HG03378 (cell line): Measurements from ENCODE around the gene TOMM20.
"Not testable (repeated sequence)": the region's sequence is repeated elsewhere in the genome, so short reads cannot be mapped to it uniquely, and the experiment has no call there.

Experiments used
- ATAC-seq: cut with Tn5 transposase; IDR thresholded peaks from one replicate; pipeline ENCODE4 v1.9.1; 2021; ENCODE audit warnings: mild to moderate bottlenecking, moderate library complexity; ENCODE audit not compliant: unreplicated experiment

TOMM20 gene

DNA sequence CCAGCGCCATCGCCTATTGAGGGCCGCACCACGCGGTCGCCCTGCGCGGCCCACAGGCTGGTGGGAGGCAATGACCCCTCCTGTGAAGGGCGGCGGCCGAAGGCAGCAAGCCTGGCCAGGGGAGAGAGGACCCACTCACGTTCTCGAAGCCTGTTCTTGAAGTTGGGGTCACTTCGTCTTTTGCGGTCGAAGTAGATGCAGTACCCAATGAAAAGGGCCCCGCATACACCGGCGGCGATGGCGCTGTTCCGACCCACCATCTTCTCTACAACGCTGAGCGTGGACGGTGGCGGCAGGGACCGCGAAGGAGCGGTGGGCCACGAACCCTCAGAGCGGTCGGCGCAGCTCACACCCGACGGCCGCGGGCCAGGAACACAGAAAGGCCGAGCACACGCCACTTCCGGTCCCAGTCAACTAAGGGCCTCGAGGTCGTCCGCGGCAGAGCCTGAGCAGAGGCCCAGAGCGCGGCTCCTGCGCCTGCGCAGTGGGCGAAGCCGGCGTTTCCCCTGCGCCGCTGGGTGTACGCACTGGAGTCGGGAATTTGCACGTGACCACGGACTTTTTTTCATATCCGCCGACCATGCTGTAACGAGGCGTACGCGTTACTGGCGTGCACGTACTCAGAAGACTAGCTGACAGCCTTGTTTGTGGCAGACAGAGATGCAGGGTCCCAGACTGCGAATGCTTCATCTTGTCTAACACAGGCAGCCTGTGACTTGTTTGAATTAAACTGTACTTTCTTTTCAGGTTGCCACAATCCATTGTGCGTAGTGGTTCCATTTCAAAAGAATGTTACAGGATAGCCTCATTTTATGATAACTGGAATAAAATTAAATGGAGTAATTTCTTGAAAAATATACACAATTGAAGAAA, at the start of gene TOMM20:
Gene TOMM20 (minus strand): TSS at position 382 of the 873 bp plus-strand sequence. CDS start 122 bp downstream, at position 260.
- ATAC-seq = peak; percentile 85

DNA sequence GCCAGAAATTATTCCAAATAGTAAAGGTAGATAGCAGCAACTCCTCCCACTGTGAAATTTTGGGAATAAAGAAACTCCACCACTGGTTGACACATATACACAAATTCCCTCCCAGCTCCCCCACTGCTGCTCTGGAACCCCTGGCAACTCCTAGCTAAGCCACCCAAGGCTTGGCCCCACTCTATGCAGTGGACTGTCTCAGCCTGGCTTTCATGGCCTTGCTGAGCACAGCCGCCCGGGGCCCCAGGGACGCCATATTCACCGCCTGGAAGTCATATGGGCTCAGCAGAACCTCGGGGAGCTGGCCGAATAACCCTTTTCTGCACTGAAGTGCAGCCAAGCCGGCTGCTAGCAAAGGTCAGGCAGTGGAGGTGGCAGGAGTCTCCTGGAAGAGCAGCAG, 47.8 kb upstream of the TOMM20 start:
- no peak for ATAC-seq

DNA sequence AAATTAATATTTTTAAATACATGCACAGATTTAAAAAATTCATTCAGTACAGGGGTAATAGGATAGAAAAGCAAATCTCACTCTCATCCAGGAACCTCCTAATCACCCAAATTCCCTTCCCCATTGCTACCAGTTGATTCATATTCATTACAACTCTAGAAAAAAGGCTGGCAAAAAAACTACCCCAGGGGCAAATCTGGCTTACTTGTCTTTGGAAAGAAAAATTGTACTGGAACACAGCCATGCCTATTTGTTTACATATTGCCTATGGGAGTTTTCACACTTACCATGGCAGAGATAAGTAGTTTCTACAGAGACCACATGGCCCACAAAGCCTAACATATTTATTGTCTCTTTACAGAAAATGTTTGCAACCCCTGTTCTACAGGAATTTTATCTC, 41.3 kb upstream of the TOMM20 start:
- no peak for ATAC-seq

DNA sequence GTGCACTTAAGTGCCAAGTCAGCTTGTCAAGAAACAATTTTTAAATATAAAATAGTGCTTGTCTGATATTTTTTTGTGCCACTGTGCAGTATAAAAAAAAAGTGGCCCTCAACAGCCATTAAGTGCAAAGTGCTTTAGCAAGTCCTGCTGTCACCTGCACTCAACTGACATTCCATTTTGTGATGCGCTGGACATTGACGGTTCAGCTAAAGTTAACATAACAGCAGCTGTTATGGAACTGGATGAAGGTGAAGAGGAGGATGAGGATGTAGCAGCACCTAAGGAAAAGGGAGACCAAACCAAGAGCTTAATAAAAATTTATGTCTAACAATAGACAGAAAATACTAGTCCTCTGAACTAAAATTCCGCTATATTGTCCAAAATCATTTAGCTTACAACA, 39.7 kb upstream of the TOMM20 start:
- no peak for ATAC-seq

DNA sequence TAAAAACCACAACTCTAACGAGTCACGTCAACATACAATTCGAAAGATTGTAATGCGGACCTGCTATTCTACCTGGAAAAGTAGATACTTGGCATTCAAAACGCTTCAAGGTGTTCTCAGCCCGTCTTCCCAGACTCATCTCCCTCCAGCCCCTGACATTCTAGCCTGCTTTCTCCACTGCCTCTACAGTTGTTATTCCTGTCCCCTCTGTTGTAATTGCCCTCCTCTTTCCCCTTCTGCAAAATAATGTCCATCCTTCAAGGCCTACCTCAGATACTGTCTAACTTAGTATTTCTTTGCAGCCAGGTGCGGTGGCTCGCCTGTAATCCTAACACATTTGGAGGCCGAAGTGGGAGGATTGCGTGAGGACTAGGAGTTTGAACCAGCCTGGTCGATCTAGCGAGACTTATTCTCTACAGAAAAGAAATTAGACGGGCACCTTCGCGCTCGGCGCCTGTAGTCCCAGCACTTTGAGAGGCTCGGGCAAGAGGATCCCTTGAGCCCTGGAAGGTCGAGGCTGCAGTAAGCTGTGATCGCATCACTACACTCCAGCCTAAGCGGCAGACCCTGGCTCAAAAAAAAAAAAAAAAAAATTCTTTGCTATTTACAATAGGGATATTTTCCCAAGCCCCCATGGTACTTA, 33.2 kb upstream of the TOMM20 start:
- no peak for ATAC-seq

DNA sequence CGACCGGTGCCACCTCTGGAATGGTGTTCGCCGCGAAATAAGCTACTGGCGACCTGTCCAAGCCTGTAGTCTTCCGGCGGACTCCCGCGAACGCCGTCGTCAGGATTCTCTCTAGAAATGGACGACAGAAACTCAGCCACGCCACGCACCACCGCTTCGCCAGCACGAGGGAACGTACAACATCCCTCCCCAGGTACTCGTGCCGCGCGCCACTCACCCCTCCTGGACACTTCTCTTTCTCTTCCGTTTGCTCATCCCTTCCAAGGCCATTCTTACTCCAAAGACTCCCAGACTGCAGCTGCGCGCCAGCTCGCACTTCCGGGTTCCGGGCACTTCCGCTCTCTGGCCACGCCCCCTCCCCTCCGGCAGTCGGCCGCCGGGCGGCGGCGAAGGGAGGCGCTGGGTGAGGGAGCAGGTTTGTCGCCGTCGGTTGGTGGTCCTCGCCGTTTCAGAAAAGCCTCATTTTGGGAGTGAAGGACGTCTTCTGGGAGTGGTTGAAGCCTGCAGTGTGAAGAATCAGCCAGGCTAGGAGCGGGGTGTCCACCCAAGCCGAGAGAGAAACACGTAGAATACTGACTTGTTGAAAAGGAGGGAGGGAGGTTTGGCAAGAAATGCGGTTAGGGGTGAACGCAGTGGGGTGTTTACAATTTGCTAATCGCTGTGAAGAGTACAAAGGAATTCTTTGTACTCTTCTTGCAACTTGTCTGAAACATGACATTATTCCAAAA, 32.5 kb upstream of the TOMM20 start, which contains the start of gene RBM34:
Gene RBM34 (minus strand): TSS at position 294 of the 728 bp plus-strand sequence. CDS start 24 bp downstream, at position 270.
- ATAC-seq = peak; percentile 76

DNA sequence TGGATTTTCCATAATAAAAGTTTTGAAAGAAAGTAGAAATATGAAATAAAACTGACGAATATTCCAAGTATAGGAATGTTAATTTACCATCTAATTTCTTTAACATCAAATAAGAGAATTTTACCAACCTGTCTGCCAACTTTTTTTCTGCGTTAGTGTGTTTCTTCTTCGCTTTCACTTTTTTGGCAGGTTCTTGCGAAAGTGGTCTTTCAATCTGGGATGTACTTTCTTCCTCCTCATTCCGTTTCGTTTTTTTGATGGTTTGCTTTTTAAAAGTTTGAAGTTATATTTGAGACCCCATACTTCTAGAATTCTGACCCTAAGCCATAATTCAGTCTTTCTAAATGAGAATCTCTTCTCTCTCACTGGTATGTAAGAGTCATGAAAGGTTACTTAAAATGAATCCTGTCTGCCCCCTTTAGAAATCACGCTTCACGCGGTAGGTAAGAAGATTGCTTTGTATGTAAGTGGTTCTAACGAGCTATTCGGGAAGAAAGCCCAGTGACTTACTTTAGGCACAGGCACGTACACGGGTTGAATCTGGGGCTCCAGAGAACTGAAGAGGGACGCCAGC, 31.8 kb upstream of the TOMM20 start:
- ATAC-seq = peak; percentile 41

DNA sequence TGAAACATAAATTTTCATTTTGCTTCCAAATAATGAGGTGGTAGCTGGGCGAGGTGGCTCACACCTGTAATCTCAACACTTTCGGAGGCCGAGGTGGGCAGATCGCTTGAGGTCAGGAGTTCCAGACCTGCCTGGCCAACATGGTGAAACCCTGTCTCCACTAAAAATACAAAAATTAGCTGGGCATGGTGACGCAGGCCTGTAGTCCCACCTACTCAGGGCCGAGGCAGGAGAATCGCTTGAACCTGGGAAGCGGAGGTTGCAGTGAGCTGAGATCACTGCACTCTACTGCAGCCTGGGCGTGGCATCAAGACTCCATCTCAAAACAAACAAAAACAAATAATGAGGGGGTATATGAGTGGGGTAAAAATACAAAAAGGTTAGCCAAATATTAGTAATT, 31.3 kb upstream of the TOMM20 start:
- not testable (repeated sequence) for ATAC-seq

DNA sequence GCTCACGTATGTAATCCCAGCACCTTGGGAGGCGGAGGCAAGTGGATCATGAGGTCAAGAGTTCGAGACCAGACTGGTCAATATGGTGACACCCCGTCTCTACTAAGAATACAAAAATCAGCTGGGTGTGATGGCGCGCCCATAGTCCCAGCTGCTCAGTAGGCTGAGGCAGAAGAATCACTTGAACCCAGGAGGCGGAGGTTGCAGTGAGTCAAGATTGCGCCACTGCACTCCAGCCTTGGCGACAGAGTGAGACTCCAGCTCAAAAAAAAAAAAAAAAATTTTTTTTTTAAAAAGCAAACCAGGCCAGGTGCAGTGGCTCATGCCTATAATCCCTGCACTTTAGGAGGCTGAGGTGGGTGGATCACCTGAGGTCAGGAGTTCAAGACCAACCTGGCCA, 30.6 kb upstream of the TOMM20 start:
- not testable (repeated sequence) for ATAC-seq

DNA sequence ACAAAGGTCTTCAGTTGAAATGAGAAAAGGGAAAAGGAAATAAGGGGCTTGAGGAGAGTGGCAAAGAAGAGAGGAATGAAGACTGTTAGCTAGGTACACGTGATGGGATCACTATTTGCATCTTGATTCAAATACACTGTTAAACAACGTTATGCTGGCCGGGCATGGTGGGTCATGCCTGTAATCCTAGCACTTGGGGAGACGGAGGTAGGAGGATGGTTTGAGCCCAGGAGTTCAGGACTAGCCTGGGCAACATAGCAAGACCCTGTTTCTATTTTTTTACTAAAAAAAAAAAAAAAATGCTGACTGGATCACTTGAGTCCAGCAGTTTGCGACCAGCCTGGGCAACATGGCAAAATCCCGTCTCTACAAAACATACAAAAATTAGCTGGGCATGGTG, 30.0 kb upstream of the TOMM20 start:
- ATAC-seq = no peak

DNA sequence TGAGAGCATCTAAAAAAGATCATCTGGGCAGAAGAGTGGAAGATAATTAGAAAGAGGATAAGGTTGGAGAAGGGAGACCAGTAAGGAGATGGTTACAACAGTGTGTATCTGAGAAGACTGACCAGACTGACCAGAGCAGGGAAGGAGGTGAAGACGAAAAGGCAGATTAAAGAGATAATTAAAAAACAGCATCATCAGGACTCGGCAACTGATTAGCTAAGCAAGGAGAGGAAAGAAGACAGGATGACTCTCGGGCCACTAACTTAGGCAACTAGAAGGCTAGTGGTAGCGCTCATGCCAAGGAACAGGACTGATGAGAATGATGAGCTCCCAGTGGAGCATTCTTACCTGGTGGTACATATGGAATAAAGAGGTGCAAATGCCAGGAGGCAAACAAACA, 28.5 kb upstream of the TOMM20 start:
- no peak for ATAC-seq

DNA sequence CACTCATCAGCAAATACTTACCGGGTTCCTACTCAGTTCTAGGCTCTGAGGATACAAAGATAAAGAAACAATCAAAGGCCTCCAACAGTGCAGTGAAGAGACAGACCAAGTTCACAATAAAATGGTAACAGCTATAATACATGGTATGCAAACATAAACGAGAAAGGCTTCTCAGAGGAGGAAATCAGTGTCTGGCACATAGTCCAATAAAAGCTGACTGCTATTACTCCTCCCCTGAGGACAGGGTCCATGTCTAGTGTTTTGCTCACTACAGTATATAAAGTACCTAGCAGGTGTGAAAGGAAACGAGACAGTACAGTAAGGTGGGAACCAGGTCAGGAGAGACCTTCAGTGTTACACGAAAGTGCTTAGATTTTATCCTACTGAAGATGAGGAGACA, 28.1 kb upstream of the TOMM20 start:
- no peak for ATAC-seq

DNA sequence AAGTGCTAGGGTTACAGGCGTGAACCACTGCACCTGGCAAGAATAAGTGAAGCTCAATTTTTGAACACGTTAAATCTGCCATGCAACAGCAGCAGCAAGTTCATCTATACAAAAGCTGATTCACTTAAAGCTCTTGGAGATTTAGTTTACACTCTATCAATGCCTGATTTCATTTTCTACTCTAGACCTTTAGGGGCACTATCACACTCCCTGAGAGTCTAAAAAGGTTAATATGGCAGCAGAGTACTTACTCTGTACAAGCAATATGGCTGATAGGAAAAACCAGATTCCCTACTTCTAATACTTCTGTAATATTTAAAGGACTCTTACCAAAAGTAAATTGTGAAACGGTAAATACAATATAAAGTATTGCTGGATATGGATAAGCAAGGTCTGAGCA, 27.6 kb upstream of the TOMM20 start:
- ATAC-seq = no peak

DNA sequence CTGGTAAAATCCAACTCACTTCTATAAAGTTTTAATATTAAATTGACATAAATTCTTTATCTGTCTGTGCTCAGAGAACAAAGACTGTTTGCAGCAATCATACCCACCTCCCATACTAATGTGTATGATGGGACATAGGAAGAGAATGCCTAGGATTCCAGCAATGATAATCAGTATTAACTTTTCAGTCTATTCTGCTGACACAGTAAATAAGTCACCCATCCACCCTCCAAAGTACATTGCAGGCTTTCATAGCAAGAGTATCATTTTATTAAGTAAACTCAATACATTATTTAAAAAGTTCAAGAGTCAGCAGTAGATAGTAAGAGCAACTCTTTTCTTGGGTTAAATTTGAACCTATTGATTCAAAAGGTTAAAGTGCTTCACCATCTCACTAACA, 23.6 kb upstream of the TOMM20 start:
- ATAC-seq = no peak

DNA sequence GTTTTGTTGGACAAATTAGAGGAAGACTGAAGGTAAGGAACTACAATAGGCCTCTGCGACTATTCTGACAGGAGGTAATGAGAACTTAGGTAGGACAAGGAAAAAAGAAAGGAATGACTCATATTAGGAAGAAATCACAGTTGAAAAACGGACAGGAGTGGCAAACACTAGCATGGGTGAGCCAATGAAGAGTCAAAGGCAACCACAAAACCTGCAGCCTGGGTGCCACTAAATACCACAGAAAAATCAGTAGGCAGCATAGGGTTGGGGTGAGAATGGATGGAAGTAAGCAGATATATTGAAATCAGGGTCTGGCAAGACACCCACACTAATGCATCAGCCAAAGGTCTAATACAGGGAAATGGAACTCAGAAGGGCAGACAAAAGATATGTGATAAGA, 22.4 kb upstream of the TOMM20 start:
- no peak for ATAC-seq

DNA sequence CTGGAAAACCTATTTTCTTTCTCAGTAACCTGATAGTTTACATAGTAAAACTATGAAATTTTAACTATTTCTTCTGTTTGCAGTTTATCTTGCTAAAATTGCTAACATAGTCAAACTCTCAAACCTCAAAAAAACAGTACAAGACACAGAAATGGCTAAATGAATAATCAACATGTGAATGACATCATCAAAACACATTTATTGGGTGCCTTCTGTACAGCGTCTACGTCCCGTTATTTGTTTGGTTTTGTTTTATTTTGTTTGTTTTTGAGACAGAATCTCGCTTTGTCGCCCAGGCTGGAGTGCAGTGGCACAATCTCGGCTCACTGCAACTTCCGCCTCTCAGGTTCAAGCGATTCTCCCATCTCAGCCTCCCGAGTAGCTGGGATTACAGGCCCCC, 21.2 kb upstream of the TOMM20 start:
- no peak for ATAC-seq

DNA sequence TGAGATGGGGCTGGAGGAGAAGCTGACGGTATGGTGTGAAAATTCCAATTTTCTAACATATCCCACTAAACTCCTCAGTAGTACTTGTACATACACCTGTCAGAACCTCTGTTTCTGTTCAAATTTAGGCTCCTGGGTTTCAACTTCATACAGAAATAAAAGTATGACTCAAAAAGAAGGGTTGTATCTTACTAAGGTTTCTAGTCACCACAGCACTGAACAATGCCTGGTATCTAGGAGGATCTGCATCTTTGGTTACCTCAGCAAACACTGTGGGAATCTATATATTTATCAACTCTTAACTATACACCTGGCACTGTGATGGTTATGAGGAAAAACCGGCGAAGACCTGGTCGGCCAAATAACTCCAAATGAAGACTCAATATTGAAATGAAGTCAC, 18.6 kb upstream of the TOMM20 start:
- no peak for ATAC-seq

DNA sequence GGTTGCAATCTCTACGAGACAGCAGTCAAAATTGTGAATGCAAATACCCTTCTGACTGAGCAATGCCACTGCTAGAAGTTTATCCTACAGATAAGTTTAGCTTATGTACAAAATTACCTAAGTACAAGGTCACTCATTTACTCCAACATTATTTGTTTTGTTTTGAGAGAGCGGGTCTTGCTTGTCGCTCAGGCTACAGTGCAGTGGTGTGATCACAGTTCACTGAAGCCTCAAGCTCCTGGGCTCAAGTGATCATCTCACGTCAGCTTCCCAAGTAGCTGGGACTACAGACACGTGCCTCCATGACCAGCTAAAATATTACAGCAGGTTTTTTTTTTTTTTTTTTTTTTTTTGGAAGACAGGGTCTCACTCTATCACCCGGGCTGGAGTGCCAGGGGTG, 17.0 kb upstream of the TOMM20 start:
- ATAC-seq = no peak

DNA sequence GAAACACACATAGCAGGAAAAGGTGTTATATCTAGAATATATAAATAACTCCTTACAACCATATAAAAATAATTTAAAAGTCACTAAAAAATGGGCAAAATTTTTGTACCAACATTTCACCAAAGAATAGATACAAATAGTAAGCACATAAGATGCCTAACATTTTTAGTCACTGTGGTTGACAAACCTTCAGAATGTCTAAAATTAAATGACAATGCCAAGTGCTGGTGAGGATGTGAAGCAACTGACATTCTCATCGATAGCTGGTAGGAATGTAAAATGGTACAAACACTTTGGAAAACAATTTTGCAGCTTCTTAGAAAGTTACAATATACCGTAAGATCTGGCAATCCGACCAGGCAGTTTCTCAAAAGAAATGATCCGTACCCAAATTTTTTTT, 14.4 kb upstream of the TOMM20 start:
- no peak for ATAC-seq

DNA sequence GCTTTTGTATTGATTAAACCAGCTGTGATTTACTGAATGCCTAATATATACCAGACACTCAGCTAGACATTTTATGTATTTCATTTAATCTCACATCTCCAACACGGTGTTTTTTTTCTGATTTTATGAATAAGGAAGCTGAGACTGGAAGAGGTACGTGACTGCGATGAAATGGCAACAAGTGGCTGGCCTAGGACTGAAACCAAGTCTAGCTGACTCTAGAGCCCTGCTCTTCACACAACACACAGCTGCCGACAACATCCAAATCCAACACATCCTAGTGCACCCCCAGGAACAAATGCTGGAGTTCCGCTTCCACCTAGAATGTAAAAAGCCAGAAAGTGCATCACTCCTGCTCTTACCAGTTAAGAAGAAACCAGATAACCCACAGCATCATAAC, 10.7 kb upstream of the TOMM20 start:
- ATAC-seq = no peak

DNA sequence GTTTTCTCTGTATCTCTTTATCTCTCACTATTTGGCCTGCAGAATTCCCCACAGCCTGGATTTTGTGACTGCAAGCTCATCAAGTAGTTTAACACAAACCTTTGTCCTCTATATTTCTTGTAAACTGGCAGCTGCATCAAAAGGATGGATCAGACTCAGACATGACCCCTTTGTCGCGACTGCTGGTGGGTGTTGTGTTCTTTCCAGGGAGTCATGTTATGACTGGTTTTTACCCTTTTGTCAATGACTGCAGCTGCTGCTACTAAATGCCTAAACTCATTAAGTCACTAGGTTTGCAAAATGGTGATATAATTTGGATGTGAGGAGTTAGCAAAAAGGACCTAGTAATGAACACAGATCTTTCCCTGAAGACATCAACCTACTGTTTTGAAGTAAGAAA, 10.2 kb upstream of the TOMM20 start:
- ATAC-seq = no peak
